ENCODE results near the gene CAMTA2.

The CAMTA2 gene

GRCh38 chr17:4968486-4969046 lies 18.9 kb downstream of the CAMTA2 start:
- no peak for DNase-seq

DNA sequence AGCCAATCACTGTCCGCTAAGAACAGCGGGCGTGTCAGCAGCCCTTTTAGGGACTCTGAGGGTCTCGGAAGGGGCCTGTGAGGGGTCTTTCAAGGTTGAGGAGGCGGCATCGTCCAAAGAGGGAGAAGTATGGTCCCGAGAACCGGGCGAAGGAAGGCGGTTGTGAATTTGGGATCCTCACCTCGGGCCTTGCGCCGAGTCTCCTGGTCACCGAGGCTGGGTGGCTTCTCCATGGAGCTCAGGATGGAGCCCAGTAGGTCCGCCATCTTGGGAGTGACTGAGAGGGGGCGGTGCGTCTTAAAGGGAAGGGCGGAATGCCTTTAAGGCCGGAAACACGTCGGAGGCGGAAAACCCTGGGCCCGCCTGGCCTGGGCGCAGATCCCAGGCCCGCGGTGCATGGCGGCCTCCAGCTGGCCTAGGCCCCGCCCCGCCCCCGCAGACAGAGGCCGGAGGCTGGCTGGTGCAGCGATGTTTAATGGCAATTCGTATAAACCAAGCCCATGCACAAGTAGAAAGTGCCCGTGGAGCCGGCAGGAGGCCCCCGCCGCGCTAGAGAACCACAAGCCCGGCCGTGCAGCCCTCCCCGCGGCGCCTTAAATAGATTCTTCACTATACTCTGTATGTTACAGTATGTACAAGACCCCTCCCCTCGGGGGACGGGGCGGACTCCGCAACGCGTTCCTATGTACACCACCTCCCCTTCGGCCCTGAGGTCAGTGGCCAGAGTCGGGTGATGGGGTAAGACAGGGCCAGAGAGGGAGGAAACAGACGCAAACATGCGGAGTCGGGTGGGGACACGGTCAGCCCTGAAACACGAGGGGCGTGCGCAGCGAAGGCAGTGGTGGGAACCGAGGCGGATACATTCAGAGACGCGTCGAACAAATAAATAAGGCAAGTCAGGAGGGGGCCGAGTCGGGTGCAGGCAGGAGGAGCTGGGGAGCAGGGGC lies 19.7 kb downstream of the CAMTA2 start, which contains the start of gene SPAG7:
Gene SPAG7, minus strand, starts transcription at position 279 of the 947 bp plus-strand sequence. Its CDS starts 13 bp downstream, at position 266.
- DNase-seq, result peak; percentile 85

DNA sequence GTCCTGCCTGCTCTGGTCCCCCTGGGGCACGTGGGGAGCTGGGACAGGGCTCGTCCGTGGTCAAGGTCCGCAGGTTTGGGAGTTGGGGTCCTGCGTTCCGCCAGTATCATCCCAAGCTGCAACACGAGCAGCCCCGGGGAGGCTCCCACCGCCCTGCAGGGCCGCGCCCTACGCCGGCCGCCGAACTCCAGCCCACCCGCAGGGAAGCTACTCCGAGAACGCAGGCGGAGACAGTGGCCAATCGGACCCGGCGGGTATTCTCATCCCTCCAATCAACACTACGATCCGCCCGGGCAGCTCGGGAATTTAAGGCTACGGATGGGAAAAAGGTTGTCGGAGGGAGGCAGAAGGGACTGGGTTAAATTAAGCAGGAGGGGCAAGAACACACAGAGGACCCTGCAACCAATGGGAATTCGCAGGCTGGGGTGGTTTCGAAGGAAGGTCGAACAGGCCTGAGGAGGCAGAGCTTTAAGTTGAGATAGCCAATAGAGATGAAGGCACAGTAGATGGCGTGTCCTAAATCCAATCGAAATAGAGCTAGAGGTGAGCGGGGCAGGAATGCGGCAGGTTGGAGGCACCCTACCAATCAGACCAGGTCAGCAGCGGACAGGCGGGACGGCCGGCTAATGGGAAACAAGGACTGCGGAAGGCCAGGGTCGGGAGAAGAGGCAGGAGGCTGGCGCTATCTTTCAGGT lies 20.5 kb downstream of the CAMTA2 start:
- peak; percentile 88 for DNase-seq

- DNase-seq, result no peak
Observed at GRCh38 chr17:4965311-4965986, 22.0 kb downstream of the CAMTA2 start.

GRCh38 chr17:4960279-4960922 lies 27.1 kb downstream of the CAMTA2 start:
- no peak for DNase-seq

GRCh38 chr17:4959261-4959965 lies 28.1 kb downstream of the CAMTA2 start:
- DNase-seq, result no peak

DNA sequence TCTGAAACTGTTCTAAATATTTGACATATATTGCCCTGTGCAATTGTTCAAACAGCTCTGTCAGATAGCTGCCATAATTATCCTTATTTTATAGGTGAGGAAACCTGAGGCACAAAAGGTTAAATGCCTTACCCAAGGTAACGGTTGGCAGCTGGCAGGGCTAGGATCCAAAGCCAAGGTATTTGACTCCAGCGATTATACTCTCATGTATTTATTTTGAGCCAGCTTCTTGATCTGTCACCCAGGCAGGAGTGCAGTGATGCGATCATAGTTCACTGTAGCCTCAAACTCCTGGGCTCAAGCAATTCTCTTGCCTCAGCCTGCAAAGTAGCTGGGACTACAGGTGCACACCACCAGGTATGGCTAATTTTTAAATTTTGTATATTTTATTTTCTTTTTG lies 29.4 kb downstream of the CAMTA2 start:
- DNase-seq, result no peak

DNA sequence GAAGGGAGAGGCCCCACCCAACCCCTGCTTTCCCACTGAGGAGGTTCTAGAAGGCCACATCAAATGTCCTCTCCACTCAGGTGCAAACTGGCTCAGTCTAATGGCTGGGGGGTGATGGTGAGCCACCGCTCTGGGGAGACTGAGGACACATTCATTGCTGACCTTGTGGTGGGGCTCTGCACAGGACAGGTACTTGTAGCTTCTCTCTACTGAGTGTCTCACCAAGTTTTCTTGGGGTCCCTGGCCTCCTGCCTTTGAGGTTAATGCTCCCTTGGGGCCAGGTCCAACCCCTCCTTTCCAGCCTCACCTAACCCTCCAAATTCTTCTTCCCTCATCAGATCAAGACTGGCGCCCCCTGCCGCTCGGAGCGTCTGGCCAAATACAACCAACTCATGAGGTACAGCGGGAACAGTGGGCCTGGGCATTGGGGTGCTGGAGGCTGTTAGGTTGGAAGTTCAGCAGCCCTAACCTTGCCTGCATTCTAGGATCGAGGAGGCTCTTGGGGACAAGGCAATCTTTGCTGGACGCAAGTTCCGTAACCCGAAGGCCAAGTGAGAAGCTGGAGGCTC lies 30.9 kb downstream of the CAMTA2 start:
- DNase-seq, result peak; percentile 21

GRCh38 chr17:4955091-4955490 lies 32.4 kb downstream of the CAMTA2 start:
- DNase-seq, result no peak

DNA sequence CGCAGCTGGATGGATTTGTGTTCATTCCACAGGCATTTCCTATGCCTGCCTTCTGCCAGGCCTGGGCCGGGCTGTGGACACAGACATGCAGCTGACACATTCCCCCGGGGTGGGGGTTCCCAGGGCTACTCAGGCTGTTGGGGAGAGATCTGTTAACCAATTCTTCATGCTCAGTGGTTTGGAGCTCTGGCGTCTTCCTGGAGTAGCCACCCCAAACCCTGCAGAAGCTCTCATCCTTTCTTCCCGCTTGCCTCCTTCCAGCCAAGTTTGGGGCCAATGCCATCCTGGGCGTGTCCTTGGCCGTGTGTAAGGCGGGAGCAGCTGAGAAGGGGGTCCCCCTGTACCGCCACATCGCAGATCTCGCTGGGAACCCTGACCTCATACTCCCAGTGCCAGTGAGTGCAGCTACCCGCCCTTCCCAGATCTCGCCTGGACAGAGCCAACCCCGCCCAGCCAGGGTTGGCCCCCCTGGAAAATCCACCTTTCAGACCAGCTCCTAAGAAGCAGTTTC lies 34.0 kb downstream of the CAMTA2 start:
- no peak for DNase-seq

GRCh38 chr17:4951486-4951885 lies 36.0 kb downstream of the CAMTA2 start:
- DNase-seq, result no peak

DNA sequence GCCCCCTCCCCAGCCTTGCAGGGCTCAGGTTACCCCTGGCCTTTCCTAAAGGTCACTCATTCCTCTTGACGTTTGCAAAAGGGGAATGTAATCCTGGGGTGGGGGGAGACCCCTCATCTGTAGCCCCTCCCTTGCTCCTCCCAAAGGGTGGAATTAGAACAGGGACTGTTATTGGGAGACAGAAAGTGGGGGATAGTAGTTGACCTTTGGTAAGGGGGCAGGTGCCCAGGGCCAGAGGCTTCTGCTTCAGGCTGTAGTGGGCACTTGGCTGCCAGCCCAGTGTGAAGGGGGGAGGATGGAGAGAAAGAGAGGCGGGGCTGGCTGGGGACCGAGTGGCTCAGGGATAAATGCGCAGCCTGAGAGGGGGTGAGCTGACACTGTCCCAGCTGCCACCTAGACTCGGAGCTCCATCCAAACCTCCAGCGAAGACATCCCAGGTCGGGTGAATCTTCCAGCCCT lies 36.7 kb downstream of the CAMTA2 start, which contains the start of gene ENO3:
Gene ENO3, plus strand, starts transcription at position 374 of the 459 bp plus-strand sequence. CDS start 711 bp downstream, outside the sequence.
- DNase-seq, result no peak

GRCh38 chr17:4950075-4950745 lies 37.3 kb downstream of the CAMTA2 start:
- DNase-seq, result peak; percentile 12

DNA sequence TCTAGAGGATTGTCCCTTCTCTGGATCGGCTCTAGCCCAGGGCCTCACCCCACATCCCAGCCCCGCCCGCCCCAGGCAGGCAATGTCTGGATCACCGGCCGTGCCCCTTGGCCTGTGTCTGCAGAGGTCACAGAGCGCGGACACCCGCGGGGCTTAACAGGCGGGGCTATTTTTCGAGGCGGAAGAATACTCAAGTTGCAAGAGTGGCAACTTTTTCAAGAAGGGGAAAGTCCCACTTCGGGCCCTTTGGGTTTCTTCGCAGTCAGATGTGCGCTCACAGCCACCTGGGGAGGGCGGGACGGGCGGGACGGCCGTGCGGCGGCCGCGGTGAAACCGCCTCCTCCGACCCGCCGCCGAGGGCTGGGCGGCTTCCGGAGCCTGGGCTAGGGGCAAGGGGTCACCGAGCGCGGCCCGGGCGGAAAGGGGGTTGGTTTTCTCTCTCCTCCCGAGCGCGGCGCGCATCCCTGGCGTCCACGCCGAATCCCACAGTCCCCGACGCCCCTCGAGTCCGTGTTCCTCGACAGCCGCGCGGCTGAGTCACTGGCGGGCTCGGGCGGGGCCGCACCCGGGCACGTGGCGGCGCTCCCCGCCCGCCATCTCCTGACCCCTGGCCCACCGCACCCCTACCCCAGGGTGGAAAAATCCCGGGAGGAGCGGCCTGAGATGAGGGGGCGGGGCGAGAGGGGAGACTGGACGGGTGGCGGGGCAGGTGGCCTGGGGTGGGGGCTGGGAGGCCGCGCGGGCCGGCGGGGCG lies 38.0 kb downstream of the CAMTA2 start:
- DNase-seq, result peak; percentile 60

GRCh38 chr17:4948931-4949320 lies 38.5 kb downstream of the CAMTA2 start:
- DNase-seq, result peak; percentile 58

DNA sequence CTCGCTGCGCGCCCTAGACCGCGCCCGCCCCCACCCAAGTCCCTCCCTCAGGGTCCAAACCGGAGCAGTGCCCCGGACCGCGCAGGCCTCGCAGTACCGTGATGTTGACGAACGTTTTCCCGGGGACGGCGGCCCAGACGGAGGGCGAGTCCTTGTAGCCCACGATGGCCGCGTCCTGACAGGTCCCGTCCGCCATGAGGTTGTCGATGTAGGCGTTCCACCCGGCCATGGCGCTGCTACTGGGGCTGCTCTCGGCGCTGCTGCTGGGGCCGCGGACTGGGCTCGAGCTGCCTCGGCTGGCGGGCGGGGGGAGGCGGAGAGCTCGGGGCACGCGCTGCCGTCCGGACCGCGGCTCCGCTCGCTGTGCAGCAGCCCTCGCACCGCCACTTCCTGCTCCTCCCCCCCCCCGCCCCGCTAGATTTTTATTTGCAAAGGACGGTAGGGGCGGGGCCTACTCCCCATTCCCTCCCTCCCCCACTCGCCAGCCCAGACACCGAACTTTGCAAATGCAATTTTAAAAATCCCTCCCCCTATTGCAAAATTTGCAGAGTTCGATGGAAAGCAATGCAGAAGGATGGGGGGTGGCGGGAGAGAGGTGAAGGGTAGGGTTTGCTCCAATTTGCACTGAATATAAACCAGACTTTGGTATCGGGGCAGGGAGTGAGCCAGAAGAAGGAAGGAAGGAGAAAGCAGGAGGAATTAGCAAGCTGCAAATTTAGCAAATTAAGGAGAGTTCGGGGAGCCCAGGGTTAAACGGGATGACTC lies 39.1 kb downstream of the CAMTA2 start, which contains the start of gene PFN1:
Gene PFN1, minus strand, starts transcription at position 365 of the 765 bp plus-strand sequence. Its CDS starts 136 bp downstream, at position 229.
- peak; percentile 78 for DNase-seq

DNA sequence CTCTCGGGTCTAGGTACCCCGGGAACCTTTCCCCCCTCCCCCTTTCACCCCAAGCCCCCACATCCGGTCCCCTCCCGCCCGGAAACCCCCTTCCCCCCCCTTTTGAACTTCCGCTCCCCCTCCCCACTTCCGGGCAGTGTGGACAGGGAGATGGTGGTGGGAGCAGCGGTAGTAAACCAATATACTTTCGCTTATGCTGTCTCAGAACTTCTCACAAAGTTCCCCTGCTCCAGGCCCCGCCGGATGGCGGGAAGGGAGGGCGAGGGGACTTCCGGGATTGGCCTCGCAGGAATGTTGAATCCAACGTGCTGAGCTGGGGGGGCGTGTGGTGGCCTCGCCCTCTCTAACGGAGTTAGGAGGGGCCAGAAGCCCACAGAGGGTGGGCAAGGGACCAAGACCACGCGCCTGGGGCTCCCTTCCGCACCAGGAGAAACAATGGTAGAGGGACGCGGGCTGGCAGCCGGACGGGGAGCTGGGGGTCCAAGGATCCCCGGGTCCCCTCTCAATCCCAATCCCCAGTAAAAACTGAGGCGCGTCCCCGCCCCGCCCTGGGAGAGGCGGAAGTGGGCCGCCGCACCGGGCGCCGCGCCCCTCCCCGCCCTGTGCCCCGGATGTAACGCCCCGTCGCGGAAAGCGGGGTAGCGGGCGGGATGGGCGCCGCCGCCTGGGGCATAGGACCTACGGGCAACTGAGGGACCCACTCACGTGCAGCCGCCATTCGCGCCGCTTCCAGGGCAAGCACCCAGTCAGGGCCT lies 39.9 kb downstream of the CAMTA2 start:
- peak; percentile 48 for DNase-seq

- DNase-seq, result peak; percentile 23
Observed at GRCh38 chr17:4947010-4947410, 40.5 kb downstream of the CAMTA2 start.

Data from effector CD8-positive, alpha-beta T cell (primary cell).